ENCODE data around the gene METRNL.

GRCh38 chr17:83136931-83137330, 57.5 kb downstream of the METRNL start:
- no peak for TF ChIP-seq CTCF (IDR thresholded peaks at IDR 0.05; ENCODE audit: low read depth, low read length, poor library complexity, severe bottlenecking)
- TF ChIP-seq EZH2phosphoT487 (IDR thresholded peaks at IDR 0.05; ENCODE audit: borderline replicate concordance, low read length) = no peak
